T-helper 1 cell (primary cell): ENCODE measurements around the gene ADAM12.

Experiments used
- DNase-seq, 5 donors: peaks; one replicate each; pipeline ENCODE4 v3.0.0-alpha.2; 2012 to 2020

The ADAM12 gene

GRCh38 chr10:126170776-126171175, 217.5 kb downstream of the ADAM12 start:
- no peak for DNase-seq

GRCh38 chr10:126170371-126170770, 217.9 kb downstream of the ADAM12 start:
- DNase-seq: no peak

GRCh38 chr10:126169899-126170298, 218.4 kb downstream of the ADAM12 start:
- DNase-seq: no peak

- DNase-seq: no peak
Observed at GRCh38 chr10:126166797-126167196, 221.5 kb downstream of the ADAM12 start.

- no peak for DNase-seq
Observed at GRCh38 chr10:126165874-126166273, 222.4 kb downstream of the ADAM12 start.

- DNase-seq: no peak
Observed at GRCh38 chr10:126163506-126163905, 224.8 kb downstream of the ADAM12 start.

- no peak for DNase-seq
Observed at GRCh38 chr10:126161691-126162090, 226.6 kb downstream of the ADAM12 start.

- no peak for DNase-seq
Observed at GRCh38 chr10:126160971-126161630, 227.2 kb downstream of the ADAM12 start.

- no peak for DNase-seq
Observed at GRCh38 chr10:126160571-126160970, 227.7 kb downstream of the ADAM12 start.

- DNase-seq: no peak
Observed at GRCh38 chr10:126158133-126158892, 230.0 kb downstream of the ADAM12 start.

GRCh38 chr10:126157189-126157588, 231.1 kb downstream of the ADAM12 start:
- no peak for DNase-seq

- no peak for DNase-seq
Observed at GRCh38 chr10:126156503-126156902, 231.8 kb downstream of the ADAM12 start.

GRCh38 chr10:126156012-126156411, 232.3 kb downstream of the ADAM12 start:
- no peak for DNase-seq

GRCh38 chr10:126155528-126155927, 232.7 kb downstream of the ADAM12 start:
- no peak for DNase-seq

GRCh38 chr10:126153711-126154628, 234.3 kb downstream of the ADAM12 start:
- no peak for DNase-seq

- DNase-seq: no peak
Observed at GRCh38 chr10:126147866-126148587, 240.2 kb downstream of the ADAM12 start.

GRCh38 chr10:126146771-126147170, 241.5 kb downstream of the ADAM12 start:
- no peak for DNase-seq

GRCh38 chr10:126143117-126143516, 245.2 kb downstream of the ADAM12 start:
- no peak for DNase-seq

- no peak for DNase-seq
Observed at GRCh38 chr10:126140746-126141273, 247.5 kb downstream of the ADAM12 start.

- DNase-seq: no peak
Observed at GRCh38 chr10:126137562-126138221, 250.6 kb downstream of the ADAM12 start.

- DNase-seq: no peak
Observed at GRCh38 chr10:126135941-126136595, 252.2 kb downstream of the ADAM12 start.
